RWPE1 (cell line): ENCODE measurements around the gene DNAJB2.
A peak's percentile ranks its signal among the peaks of the same experiment; 100 is the strongest.
"Not testable (repeated sequence)": the region's sequence is repeated elsewhere in the genome, so short reads cannot be mapped to it uniquely, and the experiment has no call there.

Source experiments
- CTCF ChIA-PET: fragments of 350-600 bp; sonication (Branson Sonifier 250); formaldehyde crosslinking; extraction: SDS; loops from one replicate; lab custom pipeline; 2021; lab: Yijun Ruan, JAX
- POLR2A ChIA-PET: fragments of 400-600 bp; formaldehyde crosslinking; extraction: SDS; loops from one replicate; lab custom pipeline; 2020; ENCODE audit warnings: antibody characterized with exemption; ENCODE audit not compliant: low non-redundant PET; lab: Yijun Ruan, JAX
- DNase-seq: peaks from one replicate; pipeline ENCODE4 v3.0.0; 2012; ENCODE audit warnings: low spot score
- H3K27ac ChIP-seq: fragments of 450-650 bp; 2 replicates; pipeline ENCODE4 v1.5.1; 2017
- CTCF ChIP-seq: fragments of 450-650 bp; conservative IDR thresholded peaks from 2 replicates; pipeline ENCODE4 v1.5.1; 2017; ENCODE audit warnings: low read depth, mild to moderate bottlenecking

The DNAJB2 gene

GRCh38 chr2:219285894-219286425 is 6.8 kb downstream of the DNAJB2 start:
- POLR2A ChIA-PET: interaction anchor here (0.6 to 1.9 kb wide), 3 partner anchors 12 to 193 kb away, joined by 3 to 6 read pairs (median 3); no protein-coding TSS in a partner anchor
- CTCF ChIA-PET: interaction anchor here (0.6 to 3.6 kb wide), 5 partner anchors 9 to 115 kb away, joined by 3 to 37 read pairs (median 4); partner anchors contain the start of genes GLB1L and STK16
- no peak for TF ChIP-seq CTCF
- DNase-seq: peak; percentile 90
- peak overlapping the region; percentile 98 for H3K27ac ChIP-seq

GRCh38 chr2:219286436-219287115 is 7.4 kb downstream of the DNAJB2 start:
- TF ChIP-seq CTCF: no peak
- DNase-seq: peak; percentile 69
- CTCF ChIA-PET: interaction anchor here (0.6 to 3.6 kb wide), 5 partner anchors 9 to 115 kb away, joined by 3 to 37 read pairs (median 4); partner anchors contain the start of genes GLB1L and STK16
- POLR2A ChIA-PET: interaction anchor here (0.6 to 1.9 kb wide), 5 partner anchors 8 to 194 kb away, joined by 3 to 7 read pairs (median 3); partner anchors contain the start of gene DNAJB2
- peak overlapping the region; percentile 98 for H3K27ac ChIP-seq

GRCh38 chr2:219287116-219287440 is 7.9 kb downstream of the DNAJB2 start:
- POLR2A ChIA-PET: interaction anchor here (0.8 to 1.9 kb wide), 3 partner anchors 8 to 39 kb away, joined by 3 to 7 read pairs (median 6); partner anchors contain the start of gene DNAJB2
- DNase-seq: not testable (repeated sequence)
- H3K27ac ChIP-seq: peak overlapping the region; percentile 98
- CTCF ChIA-PET: interaction anchor here (3.6 kb wide), 1 partner anchor 8 kb away, joined by 37 read pairs; no protein-coding TSS in a partner anchor

GRCh38 chr2:219287580-219288265 is 8.6 kb downstream of the DNAJB2 start:
- peak overlapping the region; percentile 98 for H3K27ac ChIP-seq
- ChIA-PET CTCF (interaction anchor here (1.1 kb wide), 1 partner anchor 10 kb away, joined by 6 read pairs; no protein-coding TSS in a partner anchor), POLR2A (interaction anchor here (0.6 to 1.6 kb wide), 2 partner anchors 9 to 309 kb away, joined by 4 to 7 read pairs; partner anchors contain the start of gene DNAJB2)
- DNase-seq: no peak
- TF ChIP-seq CTCF: no peak

- DNase-seq: no peak
- POLR2A ChIA-PET: no interaction called here
- peak overlapping the region; percentile 98 for H3K27ac ChIP-seq
- no peak for TF ChIP-seq CTCF
- CTCF ChIA-PET: interaction anchor here (0.6 kb wide), 1 partner anchor 35 kb away, joined by 3 read pairs; the partner anchor contains the start of gene TUBA4A
These were observed 10.0 kb downstream of the DNAJB2 start for GRCh38 chr2:219289195-219289536.

- DNase-seq: peak; percentile 85
- H3K27ac ChIP-seq: peak overlapping the region; percentile 98
- ChIA-PET POLR2A (interaction anchor here (0.7 kb wide), 1 partner anchor 84 kb away, joined by 3 read pairs; no protein-coding TSS in a partner anchor), CTCF (interaction anchor here (0.6 to 1.1 kb wide), 3 partner anchors 26 to 37 kb away, joined by 3 to 4 read pairs (median 4); partner anchors contain the start of genes TUBA4A and TUBA4B)
- TF ChIP-seq CTCF: no peak
These were observed 10.6 kb downstream of the DNAJB2 start for GRCh38 chr2:219289537-219290361.
